Peyer's patch (tissue), 4 donors: ENCODE results near the gene OPTC.

Experiments used
- CTCF ChIP-seq, 6 experiments: fragments of 450-650 bp in 4 of 6; fragments of 200-600 bp in 2 of 6; sonication (generic) in 1 of 6; IDR thresholded peaks; one replicate each; pipeline ENCODE4 v1.5.1; 2017 to 2019; ENCODE audit warnings: antibody characterized with exemption in 6 of 6, mild to moderate bottlenecking in 3 of 6, moderate library complexity in 1 of 6
- POLR2A ChIP-seq, 2 donors: fragments of 450-650 bp; IDR thresholded peaks; one replicate each; pipeline ENCODE4 v1.5.1; 2017; ENCODE audit warnings: antibody characterized with exemption in 2 of 2, mild to moderate bottlenecking in 2 of 2, moderate library complexity in 2 of 2

- TF ChIP-seq CTCF (IDR thresholded peaks at IDR 0.05) (no peak), POLR2A (IDR thresholded peaks at IDR 0.05) (no peak)
Observed at GRCh38 chr1:203476216-203476814, 17.6 kb upstream of the OPTC start.
